ENCODE results near the gene SYF2. TPM values are rescaled to one million over a fixed set of nuclear protein-coding genes. Genes with fewer than 3 reads are reported as not detected.

SYF2 gene
- total and polyA plus RNA-seq, 2 of the 13 experiments (the other 11 are each of a cell fraction or from before 2014, with no cell fraction given) = 17.8 to 34.1 TPM

GRCh38 chr1:25246600-25247023, 14.3 kb upstream of the SYF2 start (continued):
- TF ChIP-seq ZNF280B (CRISPR knock-in tag; IDR thresholded peaks at IDR 0.05; ENCODE audit: borderline replicate concordance) (no peak), NCOA1 (CRISPR knock-in tag; IDR thresholded peaks at IDR 0.05) (0 out of 2 replicates have a peak, but pooled peaks have one; percentile 2), CCAR2 (optimal IDR thresholded peaks at IDR 0.05; ENCODE audit: low read depth, low read length) (no peak), ZNF446 (CRISPR knock-in tag; IDR thresholded peaks at IDR 0.05) (no peak), FOXK2 (IDR thresholded peaks at IDR 0.05) (no peak), NR3C1 (CRISPR knock-in tag; IDR thresholded peaks at IDR 0.05) (no peak), ZFP91 (CRISPR knock-in tag; IDR thresholded peaks at IDR 0.05; ENCODE audit: borderline replicate concordance) (0 out of 2 replicates have a peak, but pooled peaks have one; percentile 3), PHB2 (IDR thresholded peaks at IDR 0.05; ENCODE audit: partially characterized antibody) (no peak), ZUFSP (CRISPR knock-in tag; IDR thresholded peaks at IDR 0.05; ENCODE audit: borderline replicate concordance) (no peak), ZNF674 (CRISPR knock-in tag; IDR thresholded peaks at IDR 0.05; ENCODE audit: low read depth) (no peak), RERE (CRISPR knock-in tag; IDR thresholded peaks at IDR 0.05; ENCODE audit: low read depth) (no peak), ZNF207 (IDR thresholded peaks at IDR 0.05; ENCODE audit: borderline replicate concordance) (no peak), ATF5 (CRISPR knock-in tag; IDR thresholded peaks at IDR 0.05; ENCODE audit: low read depth) (no peak), THAP11 (CRISPR knock-in tag; IDR thresholded peaks at IDR 0.05) (no peak), MED13 (CRISPR knock-in tag; IDR thresholded peaks at IDR 0.05) (no peak), MYPOP (CRISPR knock-in tag; IDR thresholded peaks at IDR 0.05) (0 out of 2 replicates have a peak, but pooled peaks have one; percentile 17), REPIN1 (CRISPR knock-in tag; IDR thresholded peaks at IDR 0.05; ENCODE audit: borderline replicate concordance, low read depth) (peak; percentile 33; the same call in 1 of the 2 replicates)

Measured in HepG2 (cell line).